HG03025 (cell line): ENCODE results near the gene HDAC8.
"Not testable (repeated sequence)": the region's sequence is repeated elsewhere in the genome, so short reads cannot be mapped to it uniquely, and the experiment has no call there.

Experiments used
- ATAC-seq: cut with Tn5 transposase; IDR thresholded peaks from one replicate; pipeline ENCODE4 v1.9.1; 2021; ENCODE audit warnings: mild to moderate bottlenecking, moderate library complexity; ENCODE audit not compliant: unreplicated experiment, low FRiP score

Gene HDAC8

DNA sequence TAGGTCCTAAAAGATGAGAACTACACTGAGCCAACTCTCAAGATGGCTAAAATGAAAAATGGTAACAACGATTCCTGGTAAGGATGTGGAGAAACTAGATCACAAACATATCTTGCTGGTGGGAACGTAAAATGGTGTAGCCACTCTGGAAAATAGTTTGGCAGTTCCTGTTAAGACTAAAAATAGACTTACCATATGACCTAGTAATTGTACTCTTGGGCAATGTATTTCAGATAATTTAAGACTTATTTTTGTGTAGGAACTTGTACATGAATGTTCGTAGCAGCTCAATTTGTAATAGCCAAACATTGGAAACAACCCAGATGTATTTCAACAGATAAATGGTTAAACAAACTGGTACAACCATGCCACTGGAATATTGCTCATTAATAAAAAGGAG lies 106.2 kb downstream of the HDAC8 start:
- no peak for ATAC-seq

DNA sequence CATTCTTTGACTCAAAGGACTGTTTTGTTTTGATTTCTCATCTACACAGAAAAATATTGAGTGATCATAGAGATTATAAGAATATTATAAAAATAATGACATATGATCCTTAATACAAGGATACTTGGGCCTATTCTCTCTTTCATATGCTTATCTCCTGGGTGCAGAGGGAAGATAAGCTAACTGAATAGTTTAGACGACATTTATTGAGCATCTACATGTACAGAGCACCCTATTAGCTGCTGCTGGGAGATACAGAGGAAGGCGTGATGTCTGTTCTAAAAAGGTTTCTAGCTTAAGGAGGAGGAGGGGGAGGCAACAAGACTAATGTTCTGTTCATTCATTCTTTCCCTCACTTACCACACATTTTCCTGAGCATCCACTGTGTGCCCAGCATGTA lies 106.8 kb downstream of the HDAC8 start:
- ATAC-seq, result no peak

DNA sequence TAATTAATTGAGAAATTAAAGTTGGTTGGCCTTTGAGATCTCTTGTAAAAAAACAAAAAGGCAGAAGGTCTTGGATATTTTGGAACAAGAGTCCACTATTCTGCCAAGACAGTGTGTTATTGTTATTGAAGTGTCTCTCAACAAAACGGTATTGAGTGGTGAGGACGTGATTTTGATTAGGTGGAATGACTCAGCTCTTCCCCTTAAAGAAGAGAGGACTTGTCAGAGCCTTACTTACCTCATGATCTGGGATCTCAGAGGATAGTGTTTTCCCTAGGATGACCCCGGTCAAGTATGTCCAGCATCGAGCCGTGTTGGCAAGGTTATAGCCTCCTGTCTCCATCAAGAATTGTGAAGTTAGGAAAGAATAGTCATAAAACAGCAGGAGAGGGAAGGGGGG lies 110.9 kb downstream of the HDAC8 start:
- no peak for ATAC-seq

DNA sequence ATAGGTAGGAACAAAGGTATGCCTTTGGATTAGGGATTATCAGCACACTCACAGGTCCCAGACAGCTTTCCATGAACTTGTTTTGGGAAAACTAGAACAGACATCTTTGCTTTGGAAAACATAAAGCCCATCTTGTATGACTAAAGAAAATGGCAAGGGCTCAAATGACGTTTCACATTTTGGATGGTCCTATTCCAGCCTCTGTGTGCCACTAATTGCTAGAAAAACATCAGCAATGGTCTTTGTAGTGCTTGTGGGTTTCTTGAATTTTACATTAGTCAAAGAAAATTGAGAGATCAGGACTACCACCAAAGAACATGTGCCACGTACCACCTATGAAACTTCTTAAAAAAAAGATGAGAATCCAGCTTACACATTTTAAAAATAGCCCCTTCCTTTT lies 111.4 kb downstream of the HDAC8 start:
- ATAC-seq, result no peak

DNA sequence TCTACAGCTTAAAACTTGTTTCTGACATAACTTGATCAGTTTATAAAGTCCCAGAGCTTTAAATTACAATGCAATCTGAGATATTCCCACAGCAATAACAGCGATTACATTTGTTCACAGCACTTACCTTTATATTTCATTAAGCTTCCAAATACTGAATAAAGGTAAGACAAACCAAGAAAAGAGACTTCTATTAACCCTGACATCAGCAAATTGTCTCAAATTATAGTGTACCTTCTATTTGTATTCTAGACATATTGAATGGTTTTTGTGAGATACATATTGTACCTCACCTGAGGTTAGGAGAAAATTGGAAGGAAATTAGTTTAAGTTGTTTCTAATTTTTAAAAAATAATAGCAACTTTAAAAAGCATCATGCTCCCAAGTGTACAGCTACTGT lies 111.9 kb downstream of the HDAC8 start:
- no peak for ATAC-seq

DNA sequence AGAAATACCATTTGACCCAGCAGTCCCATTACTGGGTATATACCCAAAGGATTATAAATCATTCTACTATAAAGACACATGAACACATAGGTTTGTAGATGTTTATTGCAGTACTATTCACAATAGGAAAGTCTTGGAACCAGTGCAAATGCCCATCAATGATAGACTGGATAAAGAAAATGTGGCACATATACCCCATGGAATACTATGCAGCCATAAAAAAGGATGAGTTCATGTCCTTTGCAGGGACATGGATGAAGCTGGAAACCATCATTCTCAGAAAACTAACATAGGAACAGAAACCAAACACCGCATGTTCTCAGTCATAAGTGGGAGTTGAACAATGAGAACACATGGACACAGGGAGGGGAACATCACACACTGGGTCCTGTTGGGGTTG lies 123.6 kb downstream of the HDAC8 start:
- not testable (repeated sequence) for ATAC-seq

DNA sequence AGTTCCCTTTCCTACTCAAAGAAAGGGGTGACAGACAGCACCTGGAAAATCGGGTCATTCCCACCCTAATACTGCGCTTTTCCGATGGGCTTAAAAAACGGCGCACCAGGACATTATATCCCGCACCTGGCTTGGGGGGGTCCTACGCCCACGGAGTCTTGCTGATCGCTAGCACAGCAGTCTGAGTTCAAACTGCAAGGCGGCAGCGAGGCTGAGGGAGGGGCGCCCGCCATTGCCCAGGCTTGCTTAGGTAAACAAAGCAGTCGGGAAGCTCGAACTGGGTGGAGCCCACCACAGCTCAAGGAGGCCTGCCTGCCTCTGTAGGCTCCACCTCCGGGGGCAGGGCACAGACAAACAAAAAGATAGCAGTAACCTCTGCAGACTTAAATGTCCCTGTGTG lies 131.9 kb downstream of the HDAC8 start:
- ATAC-seq, result not testable (repeated sequence)

DNA sequence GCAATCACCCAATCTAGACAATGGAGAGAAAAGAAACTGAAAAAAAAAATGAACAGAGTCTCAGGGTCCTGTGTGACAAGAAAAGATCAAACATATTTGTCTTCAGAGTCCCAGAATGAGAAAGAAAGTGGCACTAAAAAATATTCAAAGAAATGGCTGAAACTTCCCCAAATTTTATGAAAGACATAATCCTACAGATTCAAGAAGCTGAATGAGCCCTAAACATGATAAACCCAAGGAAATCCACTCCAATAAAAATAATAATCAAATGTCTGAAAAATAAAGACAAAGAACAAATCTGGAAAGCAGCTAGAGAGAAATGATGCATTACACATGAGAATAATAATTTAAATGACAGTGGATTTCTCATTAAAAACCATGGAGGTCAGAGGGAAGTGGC lies 136.6 kb downstream of the HDAC8 start:
- no peak for ATAC-seq

DNA sequence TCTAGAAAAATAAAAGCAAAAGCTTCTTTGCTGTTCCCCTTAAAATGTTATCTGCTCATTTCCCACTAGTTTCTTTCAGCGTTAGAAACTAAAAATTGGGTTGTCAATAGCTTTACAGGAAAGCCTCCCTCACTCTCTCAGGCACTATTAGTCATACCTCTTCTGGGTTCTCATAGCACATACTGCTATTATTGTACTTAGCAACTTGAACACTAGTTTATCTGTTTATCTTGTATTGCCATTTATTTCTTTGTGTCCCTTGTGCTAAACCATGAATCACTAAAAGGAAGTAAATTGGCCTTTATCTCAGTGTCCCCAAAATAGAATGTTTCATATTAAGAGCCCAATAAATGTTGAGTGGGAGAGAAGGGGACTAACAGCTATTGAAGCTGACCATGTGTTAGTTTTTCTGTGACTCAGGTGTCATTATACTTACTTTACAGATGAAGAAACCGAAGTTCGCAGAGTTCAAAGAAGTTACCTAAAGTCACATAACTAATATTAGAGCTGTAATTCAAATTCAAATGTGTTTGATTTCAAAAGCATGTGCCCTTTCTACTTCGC lies 142.2 kb downstream of the HDAC8 start:
- ATAC-seq, result no peak

DNA sequence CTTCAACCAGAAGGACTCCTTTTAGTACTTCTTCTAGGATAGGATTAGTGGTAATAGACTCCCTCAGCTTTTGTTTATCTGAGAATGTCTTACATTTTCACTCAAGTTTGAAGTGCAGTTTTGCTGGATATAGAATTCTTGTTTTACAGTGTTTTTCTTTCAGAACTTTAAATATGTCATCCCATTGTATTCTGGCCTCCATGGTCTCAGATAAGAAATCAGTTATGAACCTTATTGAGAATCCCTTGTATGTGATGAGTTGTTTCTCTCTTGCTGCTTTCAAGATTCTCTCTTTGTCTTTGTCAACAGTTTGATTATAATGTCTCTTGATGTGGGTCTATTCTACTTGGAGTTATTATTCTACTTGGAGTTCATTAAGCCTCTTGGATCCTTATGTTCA lies 150.8 kb downstream of the HDAC8 start:
- no peak for ATAC-seq

DNA sequence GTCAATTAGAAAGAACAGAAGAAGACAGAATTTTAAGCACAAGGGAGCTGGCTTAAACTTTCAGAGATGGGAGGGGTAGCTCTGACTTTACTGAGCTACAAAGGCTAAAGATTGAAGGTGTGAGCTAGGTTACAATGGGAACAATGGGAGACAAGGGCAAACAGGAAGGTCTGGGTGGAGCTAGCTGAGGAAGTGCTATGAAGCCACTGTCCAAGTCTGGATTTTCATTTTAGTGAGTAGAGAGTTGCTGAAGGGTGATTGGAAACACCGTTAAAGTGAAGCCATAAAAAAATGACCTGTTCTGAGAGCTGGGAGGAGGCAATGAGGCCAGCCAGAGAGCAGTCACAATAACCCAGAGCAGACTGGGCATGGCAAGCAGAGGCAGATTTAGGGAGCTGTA lies 162.7 kb downstream of the HDAC8 start:
- ATAC-seq, result no peak

DNA sequence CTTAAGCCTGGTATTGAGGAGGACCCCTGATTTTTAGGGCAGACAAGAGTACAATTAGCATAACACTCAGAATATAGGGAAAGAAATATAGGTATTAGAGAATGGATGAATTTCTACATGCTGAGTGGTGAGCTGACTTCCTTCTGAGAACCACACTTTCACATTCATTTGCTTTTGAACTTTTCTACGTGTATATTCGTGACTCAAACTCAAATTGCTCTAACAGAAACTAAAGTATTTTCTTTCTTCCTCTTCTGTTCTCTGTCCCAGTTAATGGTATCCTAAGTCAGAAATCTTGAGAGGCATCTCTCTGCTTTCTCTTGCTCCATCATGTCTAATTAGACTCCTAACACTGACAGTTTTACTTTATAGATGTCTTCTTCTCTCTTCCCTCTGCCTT lies 163.8 kb downstream of the HDAC8 start:
- ATAC-seq, result peak; percentile 53

DNA sequence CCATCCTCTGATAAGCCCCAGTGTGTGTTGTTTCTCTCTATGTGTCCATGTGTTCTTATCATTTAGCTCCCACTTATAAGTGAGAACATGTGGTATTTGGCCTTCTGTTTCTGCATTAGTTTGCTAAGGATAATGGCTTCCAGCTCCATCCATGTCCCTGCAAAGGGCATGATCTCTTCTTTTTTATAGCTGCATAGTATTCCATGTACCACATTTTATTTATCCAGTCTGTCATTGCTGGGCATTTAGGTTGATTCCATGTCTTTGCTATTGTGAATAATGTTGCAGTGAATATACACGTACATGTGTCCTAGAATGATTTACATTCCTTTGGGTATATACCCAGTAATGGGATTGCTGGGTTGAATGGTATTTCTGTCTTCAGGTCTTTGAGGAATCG lies 167.5 kb downstream of the HDAC8 start:
- not testable (repeated sequence) for ATAC-seq

DNA sequence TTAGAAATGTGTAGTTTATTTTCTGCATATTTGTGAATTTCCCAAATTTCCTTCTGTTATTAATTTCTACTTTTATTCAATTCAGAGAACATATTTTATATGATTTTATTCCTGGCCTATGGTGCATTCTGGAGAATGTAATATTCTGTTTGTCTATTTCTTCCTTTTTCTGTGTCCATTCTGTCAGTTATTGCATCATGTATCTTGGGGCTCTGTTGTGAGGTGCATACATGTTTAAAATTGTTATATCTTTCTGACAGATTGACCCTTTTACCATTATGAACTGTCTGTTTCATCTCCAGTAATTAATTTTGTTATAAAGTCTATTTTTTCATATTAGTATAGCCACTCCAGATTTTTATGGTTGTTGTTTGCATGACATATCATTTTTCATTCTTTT lies 170.0 kb downstream of the HDAC8 start:
- ATAC-seq, result no peak

DNA sequence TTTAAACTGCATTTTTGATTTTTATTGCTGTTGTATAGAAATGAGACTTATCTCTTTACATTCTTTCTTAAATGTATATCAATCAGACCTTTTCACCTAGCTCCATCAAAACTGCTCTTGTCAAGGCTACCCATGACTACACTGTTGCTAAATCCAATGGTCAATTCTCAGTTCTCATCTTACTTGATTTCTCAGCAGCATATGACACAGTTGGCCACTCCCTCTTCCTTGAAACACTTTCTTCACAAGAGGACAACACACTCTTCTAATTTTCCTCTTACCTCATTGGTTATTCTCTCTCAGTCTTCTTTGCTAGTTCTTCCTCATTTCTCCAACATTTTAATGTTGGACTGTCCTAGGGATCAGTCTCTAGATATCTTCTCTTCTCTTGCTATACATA lies 172.8 kb downstream of the HDAC8 start:
- no peak for ATAC-seq

DNA sequence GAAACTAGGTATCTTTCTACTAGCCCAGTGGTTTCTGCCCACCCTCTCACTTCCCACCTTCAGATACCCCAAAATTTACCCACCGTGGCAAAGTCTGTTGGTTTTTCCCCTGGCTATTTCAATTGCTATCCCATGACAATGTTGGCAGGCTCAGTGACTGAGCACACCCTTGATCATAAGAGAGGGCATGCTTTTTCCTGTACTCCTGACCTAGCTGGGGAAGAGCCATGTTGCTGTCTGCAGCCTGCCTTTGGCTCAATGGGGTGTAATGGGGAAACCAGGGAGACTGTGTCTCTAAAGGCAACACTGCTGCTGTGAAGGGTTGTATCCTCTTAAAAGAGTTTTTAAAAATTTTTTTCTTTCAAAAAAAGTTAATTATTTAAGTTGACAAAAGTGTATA lies 176.5 kb downstream of the HDAC8 start:
- no peak for ATAC-seq

DNA sequence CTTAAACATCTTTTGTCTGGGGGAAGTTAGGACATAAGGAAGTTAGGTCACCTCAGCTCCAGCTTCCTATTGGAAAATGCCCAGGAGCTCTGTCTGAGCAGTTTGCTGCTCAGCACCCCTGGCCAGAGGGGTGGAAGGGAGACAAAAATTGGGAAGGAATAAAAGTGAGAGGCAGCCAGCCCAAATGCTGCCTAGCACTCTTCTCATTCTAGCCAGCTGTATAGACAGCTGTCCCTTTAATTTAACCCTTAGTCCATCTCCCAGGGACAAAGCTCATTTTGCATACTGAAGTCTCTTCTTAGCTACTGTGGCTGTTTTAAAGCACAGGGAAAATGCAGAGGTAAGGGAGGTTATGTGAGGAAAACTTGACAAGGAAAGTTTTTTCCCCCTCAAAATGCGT lies 177.4 kb downstream of the HDAC8 start:
- ATAC-seq, result no peak

DNA sequence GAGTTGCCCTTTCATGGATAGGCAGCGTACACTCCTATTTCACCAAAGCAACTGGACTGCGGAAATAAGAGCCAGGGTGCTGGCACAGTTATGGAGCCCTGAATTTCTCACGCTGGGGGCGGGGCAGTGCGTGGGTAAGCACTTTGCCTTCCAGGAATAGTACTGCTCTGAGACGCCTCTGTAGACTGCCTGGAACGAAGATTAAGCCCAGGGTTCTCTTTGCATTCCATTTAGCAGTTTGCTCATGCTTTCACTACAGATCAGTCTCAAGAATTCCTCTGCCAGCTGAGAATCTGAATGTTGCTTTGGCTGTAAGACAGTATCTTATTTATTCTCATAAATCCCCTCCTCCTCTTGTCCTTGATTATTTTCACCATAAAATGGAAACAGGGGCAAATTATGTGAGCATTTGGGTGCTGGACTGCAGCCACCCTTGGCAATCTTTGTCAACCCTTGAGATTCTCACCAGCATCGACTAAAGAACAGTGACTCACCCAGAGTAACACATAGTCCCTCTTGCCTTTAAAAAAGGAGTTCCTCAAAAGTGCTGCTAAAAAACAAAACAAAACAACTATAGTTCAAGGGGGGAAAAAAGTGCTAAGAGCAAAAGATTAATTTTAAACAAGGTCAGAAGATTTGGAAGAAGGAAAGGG lies 178.0 kb downstream of the HDAC8 start:
- ATAC-seq, result no peak

DNA sequence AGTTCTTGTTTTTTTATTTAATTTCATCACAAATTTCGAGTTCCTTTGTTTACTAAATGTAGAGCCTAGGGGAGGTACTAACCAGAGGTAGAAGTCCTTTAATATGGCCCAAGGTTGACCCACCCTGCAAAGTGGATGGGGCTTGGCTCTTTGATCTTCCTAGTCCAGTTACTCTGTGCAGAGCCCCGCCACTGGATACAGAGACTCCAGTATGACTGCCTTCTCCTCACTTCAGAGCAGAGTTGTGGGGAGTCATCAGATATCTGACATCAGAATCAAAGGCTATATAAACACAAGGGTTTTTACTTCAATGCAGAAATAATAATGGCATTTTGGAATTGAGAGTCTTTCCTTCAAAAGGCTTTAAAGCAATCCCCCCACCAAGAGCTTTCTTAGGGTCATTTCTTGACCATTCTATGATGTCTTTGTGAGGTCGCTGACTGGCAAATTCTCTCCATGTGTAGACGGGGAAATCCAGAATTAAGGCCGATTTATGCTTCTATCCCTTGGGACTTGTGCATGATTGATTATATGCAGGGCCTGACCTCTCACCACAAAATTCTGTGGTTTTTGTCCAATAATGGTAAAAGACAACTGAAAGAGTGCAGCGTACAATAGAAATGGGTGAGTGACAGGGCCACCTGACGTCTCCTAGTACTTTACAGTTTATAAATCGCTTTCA lies 178.7 kb downstream of the HDAC8 start:
- ATAC-seq, result no peak

DNA sequence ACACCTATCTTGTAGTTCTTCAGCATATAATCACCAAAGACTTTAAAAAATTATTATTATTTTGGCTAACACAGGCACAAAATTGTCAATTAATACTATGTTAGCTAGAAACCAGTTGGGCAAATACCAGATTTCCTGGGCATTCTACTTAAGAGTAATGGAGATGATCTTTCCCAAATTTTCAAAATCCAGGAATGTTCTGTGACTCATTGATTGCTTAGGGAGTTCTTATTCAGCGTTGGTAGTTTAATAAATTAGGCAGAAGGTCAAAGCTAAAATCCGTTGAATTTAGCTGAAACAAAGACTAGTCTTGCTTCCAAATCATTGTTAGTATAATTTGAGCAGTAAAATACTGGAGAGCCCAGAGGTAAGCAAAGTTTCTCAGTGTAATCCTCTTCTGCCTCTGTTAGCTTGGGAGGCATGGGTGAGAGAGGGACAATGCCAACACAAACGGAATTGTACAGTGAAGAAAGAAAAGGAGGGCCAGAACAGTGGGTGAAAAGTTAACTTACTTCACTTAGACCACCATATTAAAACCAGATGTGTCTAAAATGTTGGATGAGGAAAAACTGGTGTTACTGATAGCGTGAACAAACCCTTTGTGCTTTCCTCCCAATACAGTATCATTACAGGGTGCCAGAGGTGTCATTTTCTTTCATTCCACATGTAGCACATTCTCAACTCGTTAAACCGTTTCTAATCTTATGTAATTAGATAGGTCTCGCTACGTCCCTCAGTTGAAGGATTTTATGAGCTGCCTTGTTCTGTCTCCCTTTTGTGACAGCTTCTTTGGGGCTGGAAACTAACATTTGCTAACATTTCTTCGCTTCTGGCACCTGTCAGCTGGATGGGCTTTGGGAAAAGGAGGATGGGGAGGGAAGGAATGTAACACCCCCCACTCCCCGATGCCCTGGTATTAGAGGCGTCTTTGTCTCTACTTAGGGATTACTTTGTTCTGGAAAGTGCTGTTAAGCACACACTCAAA lies 179.5 kb downstream of the HDAC8 start:
- no peak for ATAC-seq

DNA sequence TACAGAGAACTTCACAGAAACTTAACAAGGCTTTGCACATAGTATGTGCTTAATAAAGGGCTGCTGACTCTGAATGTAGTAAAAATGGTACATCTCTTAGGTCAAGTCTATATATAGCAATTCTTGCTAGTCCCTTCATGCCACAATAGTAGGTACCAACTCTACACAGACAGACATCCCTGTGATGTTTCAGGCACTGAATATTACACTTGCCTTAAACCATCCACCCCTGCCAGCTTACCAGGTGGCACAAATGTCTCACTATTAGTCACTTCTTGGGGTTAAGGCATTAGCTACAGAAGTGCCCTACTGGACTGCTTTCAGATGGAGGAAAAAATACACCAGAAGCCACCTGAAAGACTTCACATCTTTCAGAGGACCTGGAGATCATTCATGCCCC lies 180.6 kb downstream of the HDAC8 start:
- no peak for ATAC-seq
